Activated T-cell treated with anti-CD3 and anti-CD28 coated beads for 1 hour (primary cell): ENCODE measurements around the gene SIK2.

Experiments
- DNase-seq: peaks from one replicate; pipeline ENCODE4 v3.0.0-alpha.2; 2020; ENCODE audit warnings: low read depth

SIK2 gene

DNA sequence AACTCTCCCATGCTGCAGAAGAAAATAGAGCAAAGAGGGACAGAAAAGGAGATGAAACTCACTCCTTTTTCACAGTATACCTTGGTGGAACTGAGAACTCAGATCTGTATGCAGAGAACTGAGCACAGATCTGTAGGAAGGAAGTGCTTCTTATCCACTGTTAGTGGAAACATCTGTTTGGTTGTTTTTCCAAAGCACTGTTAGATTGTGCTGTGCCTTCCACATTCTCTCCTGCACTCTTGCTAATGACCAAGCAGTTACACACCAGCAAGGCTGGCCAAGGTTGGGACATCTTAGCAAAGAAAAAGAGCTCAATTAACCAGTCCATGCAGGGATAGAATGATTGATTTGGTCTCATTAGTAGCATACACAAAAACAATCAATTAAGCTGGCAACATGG lies 20.1 kb upstream of the SIK2 start:
- no peak for DNase-seq

DNA sequence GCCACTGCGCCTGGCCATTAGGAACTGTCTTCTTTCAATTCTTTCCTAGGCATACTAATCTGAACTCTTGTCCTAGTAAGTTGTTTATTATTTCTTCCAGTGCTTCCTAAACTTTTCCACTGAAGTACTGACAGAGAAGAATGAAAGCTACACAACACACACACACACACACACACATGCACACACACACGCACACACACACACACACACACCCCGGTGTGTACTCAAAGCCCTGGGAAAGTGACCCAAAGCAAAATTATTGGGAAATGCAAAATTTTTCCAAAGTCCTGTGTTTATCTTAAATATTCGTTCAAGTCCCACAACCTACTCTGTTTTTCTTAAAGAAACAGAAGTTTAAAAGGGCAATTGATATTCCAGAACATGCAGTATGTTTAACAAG lies 19.4 kb upstream of the SIK2 start:
- DNase-seq, result no peak

DNA sequence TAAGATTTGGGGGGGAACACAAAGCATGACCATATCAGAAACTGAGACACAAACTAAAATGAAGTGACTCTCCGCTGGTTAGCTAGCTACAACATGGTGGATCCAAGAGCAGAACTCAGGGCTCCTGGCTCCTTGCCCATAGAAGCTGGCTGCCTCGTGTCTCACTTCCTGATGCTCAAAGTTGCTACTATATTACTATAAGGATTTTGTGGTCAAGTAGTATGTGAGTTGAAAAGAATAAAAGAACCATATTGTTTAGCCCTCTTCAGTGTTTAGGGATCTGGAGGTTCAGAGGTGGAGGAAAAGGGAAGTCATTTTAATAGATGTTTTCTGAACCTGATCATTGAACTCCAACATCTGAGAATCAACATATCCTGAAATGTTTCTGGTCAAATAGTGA lies 16.9 kb upstream of the SIK2 start:
- DNase-seq, result no peak

DNA sequence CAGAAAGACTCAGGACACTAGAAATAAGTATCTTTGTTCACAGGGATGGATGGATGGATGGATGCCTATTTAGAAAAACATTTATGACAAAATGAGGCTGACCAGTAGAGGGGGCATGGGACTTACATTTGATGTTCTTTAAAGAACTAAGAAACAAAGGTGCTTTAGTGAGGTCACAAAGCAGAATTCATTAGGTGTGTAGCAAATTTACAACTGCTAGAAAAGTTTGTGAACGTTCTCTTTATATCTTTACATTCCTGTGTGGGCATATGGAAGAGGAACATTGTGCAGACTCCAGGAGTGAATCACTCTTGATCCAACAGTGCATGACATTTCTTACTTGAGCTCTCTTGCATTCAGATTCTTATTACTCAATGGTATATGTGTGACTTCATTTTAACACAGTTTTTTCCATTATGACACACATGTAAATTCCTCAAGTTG lies 15.8 kb upstream of the SIK2 start:
- DNase-seq, result peak; percentile 32

DNA sequence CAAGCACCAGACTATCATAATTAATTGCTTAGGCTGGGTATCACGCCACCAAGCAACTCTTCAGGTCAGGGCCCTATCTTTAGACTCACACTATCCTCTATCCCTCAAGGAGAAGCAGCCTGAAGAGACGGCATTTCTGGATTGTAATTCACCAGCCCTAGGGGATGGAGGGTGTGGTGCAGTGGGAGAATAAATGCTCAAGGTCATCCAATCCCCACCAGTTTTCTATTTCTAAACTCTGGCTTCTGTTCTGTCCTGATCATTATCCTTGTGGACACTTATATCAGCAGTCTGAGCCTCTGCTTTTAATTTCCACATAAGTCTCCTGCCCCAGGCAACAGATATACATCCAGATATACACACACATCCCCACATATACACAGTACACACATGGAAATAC lies 13.1 kb upstream of the SIK2 start:
- no peak for DNase-seq

DNA sequence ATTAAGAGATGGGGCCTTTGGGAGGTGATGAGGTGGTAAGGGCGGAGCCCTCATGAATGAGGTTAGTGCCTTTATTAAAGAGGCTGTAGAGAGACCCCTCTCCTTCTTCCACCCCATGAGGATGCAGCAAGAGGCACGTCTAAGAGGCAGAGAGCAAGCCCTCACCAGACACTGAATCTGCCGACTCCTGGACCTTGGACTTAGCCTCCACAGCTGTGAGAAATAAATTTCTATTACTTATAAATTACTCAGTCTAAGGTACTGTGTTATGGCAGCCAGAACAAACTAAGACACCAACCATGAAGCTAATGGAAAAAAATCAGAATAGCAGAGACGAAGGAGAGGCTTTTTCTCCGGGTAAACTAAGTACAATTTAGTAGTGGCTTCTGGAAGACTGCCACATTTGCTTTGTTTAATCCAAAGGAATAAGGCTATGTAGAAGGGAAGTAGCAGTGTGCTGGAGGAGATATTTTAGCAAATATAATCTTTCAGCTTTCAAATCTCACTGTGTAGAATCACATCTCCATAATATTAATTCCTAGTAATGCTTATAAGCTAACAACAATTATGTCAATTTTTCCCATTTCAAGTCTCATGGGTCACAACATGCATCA lies 12.3 kb upstream of the SIK2 start:
- DNase-seq, result no peak

DNA sequence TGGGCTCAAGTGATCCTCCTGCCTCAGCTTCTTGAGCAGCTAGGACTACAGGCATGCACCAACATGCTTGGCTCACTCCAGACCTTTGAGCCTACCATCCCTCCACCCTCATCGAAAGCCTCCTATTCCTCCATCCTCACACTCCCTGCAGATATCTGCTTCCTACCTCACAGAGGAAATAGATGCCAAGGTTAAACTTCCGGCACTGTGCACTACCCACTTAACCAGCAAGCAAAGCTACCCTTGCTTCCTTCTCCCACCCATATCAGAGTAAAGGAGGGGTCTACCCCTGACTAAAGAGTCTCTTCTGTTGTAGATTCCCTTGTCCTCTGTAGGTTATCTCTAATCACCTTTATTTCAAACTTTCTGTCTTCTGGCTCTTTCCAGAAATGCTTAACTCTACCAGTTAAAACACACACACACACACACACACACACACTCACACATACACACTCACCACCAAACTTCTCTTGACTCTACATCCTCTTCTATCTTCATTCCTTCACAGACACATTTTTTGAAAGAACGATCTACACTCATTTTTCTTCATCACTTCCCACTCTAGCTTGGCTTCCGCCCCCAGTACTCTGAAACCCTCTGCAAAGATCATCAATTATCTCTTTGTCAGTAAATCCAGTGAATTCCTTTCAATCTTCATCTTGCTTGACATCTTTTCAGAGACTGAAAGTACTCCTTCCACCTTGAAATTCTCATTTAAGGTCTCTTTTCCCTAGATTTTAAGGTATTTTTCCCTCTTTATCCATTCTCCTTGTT lies 10.9 kb upstream of the SIK2 start:
- no peak for DNase-seq

DNA sequence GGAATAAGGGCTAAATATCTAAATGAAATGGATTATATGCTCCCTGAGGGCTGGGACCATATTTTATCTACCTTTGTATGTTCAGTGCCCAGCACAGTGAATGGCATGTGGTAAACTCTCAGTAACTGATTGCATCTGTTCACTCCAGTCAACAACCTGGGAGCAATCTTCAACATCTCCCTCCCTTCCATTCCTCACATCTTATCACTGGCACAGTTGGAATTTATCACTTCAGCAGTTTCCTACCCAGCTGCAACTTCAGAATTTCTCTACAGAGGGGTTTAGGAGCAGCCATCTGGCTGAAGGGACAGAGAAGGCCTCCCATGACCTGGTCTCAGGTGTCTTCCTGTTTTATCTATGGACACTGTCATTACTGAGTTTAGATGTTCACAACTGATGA lies 9.8 kb upstream of the SIK2 start:
- no peak for DNase-seq

DNA sequence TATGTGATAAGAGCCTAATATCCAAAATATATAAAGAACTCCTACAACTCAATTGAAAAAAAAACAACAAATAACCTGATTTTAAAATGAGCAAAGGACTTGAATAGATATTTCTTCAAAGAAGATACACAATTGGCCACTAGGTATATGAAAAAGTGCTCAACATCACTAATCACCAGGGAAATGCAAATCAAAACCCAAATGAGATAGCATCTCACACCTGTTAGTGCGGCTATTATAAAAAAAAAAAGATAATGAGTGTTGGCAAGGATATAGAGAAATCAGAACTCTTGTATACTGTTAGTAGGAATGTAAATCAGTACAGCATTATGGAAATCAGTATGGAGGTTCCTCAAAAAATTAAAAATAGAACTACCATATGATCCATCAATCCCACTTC lies 5.9 kb upstream of the SIK2 start:
- no peak for DNase-seq

DNA sequence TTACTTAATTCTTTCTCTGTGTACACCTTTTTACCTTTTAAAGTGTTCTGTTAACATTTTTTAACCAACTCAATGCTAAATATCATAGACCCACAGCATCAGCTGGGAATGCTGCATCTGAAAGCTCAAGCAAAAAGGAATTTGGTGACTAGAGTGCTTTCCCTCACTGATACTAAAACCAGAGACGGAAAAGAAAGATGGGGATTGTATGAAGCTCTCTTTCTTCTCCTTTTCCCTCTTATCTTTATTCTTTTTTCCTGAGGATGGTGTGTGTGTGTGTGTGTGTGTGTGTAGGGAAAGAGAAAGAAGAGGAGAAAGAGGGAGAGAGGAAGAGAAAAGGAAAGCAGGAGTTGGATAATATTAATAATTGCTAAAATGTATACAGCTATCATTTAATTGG lies 4.1 kb upstream of the SIK2 start:
- no peak for DNase-seq

DNA sequence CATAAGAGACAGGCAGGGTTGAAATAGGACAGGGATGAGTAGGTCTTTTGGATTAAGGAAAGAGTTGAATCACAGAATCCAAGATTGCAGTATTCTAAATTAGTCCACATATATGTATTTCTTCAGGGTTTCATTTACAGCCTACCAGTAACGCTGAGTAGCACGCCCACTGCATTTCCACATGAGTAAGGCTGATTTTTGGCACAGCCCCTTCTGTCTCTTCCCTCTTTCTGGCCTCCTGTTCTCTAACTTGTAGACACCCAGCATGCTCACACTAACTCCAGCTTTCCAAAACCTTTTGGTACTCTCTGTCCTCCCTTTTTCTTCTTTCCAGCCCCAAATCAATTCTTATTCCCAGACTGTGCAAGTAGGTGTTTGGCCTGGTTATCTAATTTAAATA lies 3.7 kb upstream of the SIK2 start:
- DNase-seq, result no peak

DNA sequence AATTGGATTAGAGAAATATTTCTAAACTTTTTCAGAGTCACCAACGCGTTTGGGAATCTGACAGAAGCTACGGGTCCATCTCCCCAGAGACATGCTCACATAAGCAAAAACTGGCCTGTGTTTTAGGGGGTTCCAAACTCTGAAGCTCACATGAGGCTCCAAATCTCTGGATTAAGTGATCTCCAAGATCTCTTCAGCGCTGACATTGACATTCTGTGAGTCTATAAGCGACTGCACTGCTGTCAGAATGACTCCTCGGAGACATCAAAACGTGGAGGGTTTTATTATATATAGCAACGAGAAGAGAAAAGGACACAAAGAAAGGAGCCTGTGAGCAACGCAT lies 642 bp upstream of the SIK2 start:
- no peak for DNase-seq

DNA sequence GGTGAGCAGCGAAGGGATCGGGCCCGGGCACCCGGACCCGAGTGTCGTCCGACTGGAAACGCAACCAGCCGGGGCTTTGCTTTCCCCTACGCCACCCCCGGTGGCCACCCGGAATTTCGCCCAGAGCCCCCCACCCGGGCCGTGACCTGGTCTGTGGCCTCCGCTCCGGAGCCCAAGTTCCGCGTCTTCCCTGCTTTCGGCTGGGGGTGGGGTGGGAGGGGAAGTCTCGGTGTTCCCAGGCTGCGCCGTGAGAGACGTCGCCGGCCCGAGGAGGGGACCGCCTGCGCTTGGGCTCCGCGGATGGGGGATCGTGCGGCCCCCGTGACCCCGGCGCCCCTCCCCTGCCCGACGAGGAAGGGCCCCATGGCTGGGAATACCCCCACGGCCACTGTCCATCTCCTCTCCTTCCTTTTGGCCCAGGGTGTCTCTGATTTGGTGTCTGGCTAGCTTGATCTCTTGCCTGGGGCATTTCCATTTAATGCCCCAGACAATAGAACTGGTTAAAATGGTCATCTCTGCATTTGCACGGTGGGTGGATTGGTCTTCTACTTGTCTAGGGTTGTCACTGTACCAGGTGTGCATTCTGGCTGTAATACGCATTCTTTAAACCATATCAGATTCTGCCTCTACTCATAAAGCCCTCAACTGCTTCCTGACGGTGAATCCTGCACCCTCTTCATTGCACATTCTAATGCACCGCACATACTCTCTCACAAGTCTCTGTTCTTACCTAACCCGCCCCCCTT lies 789 bp downstream of the SIK2 start:
- DNase-seq, result no peak

DNA sequence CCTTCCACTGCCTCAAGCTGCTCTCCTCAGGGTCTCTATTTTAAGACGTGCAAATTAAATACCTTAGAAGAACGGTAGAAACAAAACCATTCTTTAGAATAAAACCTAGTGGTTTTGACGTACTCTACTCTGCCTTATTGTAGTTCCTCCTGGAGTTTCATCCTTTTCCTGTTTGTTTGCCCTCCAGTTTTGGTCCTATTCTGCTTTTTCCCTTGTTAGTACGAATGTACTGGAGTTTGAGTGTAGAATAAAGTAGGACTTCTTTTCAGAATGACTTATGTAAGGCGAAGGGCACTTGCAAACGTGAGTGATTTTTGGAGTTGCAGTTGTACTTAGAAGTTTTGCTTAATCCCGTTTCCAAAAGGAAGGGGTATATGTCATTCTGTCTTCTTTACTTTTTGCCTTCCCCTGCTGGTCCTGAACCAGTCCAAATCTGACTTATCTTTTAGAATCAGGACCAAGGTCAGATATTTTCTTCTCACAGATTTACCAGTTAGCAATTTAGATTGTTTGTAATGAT lies 1.4 kb downstream of the SIK2 start:
- DNase-seq, result no peak

DNA sequence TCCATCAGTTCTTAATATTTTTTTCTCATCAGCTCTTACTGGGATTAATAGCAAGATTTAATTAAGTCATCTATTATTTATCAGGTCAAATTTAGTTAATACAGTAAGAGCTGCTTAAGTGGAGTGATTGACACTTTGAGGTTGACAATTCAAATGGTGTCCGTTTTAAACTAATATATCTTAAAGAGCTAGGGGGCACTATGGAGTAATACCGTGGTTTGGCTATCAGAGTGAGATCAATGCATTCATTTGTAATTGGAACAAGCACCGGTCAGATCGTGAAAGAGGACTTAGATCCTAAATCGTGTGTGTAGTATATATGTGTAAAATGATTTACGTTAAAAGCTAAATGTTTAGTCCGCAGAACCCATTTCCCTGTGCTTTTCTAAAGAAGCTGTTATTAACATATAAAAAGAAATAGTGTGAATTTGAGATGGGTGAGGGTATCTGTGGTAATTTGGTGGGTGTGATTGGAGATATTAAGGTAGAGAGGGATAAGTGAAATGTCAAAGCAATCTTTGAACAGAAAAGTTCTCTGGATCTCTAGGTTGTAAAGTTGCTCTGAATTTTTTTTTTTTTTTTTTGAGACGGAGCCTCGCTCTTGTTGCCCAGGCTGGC lies 2.3 kb downstream of the SIK2 start:
- DNase-seq, result no peak

DNA sequence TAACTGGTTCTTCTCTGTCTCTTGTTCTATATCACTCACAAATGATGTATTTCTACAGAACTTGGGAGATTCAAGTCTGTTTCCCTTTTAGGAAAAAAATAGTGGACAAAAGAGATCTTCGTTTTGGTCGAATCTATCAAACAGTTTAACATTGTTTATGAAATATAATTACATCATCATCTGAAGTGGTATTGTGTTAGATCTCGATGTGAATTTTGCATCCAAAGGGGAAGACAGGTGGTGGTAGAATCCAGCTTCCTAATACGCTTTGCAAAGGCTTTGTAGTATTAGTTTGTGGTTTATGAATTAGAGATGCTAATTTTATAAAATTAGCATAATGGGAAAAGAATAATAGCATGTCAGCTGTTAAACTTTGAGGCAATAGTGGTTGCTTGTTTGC lies 3.4 kb downstream of the SIK2 start:
- no peak for DNase-seq

DNA sequence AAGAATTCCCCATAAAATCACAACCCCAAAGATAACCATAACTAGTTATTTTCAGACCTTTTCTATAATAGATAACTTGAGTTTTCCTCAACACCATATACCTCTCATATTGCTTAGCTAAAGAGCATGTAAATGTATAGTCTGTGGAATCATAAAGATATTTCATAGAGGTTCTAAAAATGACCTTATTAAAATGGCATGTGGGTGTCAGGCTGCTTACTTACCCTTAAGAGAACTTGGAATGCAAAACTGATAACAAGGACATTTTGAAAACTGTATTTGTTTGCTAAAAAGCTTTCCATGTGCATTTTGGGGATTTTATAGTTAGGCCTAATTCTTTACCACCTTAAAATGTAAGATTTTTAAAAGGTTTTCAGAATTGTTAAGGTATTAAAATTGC lies 4.7 kb downstream of the SIK2 start:
- no peak for DNase-seq

DNA sequence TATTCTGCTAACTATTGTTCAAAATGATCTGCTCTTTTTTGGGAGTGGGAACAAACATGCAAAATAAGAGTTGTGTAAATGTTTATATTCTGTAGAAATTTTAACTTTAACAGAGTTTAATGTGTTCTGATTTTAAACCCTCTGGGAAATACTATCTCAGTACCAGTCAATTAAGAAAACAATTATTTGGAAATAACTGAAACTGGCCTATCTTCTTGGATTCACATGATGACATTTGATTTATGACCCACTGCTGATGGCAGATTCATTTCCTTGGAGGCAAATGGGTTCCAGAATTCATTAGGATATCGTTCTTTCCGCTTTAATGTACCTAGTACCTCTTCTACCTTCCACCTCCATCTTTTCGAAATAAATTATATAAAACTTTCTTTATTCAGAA lies 5.5 kb downstream of the SIK2 start:
- DNase-seq, result no peak

DNA sequence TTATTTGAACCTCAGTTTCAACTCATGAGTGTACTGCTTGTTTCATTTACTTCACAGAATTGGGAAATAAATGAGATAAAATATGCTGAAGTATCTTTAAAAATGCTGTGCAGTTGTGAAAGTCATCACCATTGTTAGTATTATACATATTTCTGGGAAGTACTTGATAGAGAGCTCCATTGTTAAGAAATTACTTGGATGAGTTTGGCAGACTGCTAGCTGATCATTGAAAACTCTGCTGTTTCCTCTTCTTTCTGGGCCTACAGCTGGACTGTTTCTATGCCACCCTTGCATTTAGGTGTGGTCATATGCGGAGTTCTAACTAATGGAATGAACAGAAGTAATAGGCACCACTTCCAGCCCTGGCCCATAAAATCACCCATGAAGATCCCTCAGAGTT lies 10.0 kb downstream of the SIK2 start:
- no peak for DNase-seq

DNA sequence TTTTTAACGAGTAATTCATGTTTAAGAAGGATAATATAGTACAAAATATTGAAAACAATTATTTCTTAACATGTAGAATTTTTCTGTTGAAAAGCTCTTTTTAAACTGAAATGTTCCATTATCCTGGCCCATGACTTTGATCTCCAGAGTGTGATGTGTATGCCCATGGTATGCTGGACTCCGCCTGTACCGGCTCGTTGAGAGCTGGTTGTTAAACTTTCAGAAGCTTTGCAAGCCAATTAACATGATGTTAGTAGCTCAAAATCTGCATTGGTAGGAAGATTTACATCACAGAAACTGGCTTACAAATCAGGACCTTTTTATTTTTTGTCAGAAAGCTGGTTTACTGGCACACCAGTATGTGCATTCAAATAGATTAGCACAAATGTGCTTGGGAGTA lies 15.0 kb downstream of the SIK2 start:
- DNase-seq, result no peak

DNA sequence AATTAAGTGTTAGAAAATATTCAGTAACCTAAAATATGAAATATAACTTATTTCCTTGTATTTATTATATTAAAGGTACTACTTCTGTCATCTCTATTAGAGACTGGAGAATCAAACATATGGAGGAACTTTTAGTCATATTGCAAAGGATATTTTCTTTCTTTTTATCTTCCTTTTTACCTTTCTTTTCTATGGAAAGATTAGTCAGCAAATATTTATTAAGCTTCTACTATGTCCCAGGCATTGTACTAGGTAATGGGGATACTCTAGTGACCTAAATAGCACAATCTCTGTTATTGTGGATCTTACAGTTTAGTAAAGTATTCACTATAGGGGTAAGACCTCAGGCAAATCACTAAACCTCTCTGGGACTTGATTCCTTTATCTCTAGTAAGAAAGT lies 18.3 kb downstream of the SIK2 start:
- DNase-seq, result no peak

DNA sequence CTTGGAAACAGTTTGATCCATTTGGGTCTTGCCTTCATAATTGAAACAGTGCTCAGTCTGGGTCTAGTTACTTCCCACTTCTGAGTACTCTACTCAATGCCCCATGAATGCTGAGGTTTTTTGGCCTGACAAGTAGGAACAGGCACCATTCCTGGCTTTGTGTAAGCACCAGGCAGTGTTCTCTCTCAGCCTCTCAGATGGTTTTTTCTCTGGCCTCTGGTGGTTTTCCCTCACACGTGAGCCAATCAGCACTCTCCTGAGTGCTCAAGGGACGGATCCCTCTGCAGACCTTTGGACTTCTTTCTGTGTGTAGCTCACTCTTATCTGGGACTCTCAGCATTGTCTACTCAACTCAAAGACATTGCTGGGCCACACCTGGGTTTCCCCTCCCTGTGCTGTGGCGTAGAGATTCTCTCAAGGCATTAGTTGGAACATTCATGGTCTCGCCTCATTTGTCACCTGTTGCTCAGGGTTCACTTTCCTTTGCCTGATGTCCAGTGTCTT lies 21.3 kb downstream of the SIK2 start:
- no peak for DNase-seq

DNA sequence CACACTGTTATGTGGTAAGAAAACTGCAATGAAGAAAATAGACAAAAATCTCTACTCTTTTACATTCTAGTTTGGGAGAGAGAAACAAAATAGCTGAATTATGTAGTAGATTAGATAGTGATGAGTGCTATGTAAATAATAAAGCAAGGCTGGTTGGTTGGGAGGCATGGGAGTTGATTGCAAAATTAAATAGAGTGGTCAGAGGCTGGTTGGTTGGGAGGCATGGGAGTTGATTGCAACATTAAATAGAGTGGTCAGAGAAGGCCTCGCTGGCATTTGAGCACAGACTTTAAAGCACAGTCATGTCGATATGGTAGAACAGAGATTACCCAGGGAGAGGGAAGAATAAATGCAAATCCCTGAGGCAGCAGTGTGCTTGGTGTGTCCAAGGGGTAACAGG lies 22.4 kb downstream of the SIK2 start:
- no peak for DNase-seq
